H1 (cell line): ENCODE results near the gene CD300LF. TPM values are rescaled to one million over a fixed set of nuclear protein-coding genes. Genes with fewer than 3 reads are reported as not detected.

Source experiments
- CTCF ChIA-PET: fragments of 300-600 bp; sonication (Branson Sonifier 250); formaldehyde crosslinking; loops from one replicate; lab custom pipeline; 2021; ENCODE audit not compliant: partially characterized antibody; lab: Charles Lee
- POLR2A ChIA-PET: fragments of 300-600 bp; sonication (Branson Sonifier 250); formaldehyde crosslinking; loops from one replicate; lab custom pipeline; 2021; ENCODE audit warnings: inconsistent platforms; ENCODE audit not compliant: partially characterized antibody; lab: Charles Lee
- DNase-seq, 2 experiments: peaks; one replicate each; pipeline versions ENCODE4 v3.0.0 to v3.0.0-alpha.2; 2010 to 2022; ENCODE audit warnings: low spot score in 2 of 2, low read depth in 1 of 2, mixed read lengths in 1 of 2
- FAIRE-seq: peaks from 2 replicates; lab custom pipeline; 2011; peaks lifted over from hg19 to GRCh38; lab: Jason Lieb, UNC
- H2AFZ ChIP-seq: 2 replicates; pipeline ENCODE4 v1.8.1; 2012; ENCODE audit warnings: low read length, inconsistent platforms
- H2AK5ac ChIP-seq: 2 replicates; pipeline ENCODE4 v1.6.1; 2013; ENCODE audit warnings: low read depth, low read length
- H2BK120ac ChIP-seq: replicated peaks from 2 replicates; pipeline ENCODE3; 2013; ENCODE audit warnings: low read depth, low read length, inconsistent platforms
- H2BK12ac ChIP-seq: 2 replicates; pipeline ENCODE4 v1.6.1; 2013; ENCODE audit warnings: low read depth, low read length
- H2BK15ac ChIP-seq: 2 replicates; pipeline ENCODE4 v1.6.1; 2013; ENCODE audit warnings: low read length
- H2BK20ac ChIP-seq: 2 replicates; pipeline ENCODE4 v1.6.1; 2013; ENCODE audit warnings: low read length
- H2BK5ac ChIP-seq: 2 replicates; pipeline ENCODE4 v1.6.1; 2013; ENCODE audit warnings: low read depth, low read length
- H3K14ac ChIP-seq: 2 replicates; pipeline ENCODE4 v1.6.1; 2013; ENCODE audit warnings: inconsistent platforms; ENCODE audit not compliant: insufficient read length
- H3K18ac ChIP-seq: 2 replicates; pipeline ENCODE4 v1.6.1; 2013; ENCODE audit warnings: low read length; ENCODE audit errors: extremely low read depth
- H3K23ac ChIP-seq: 2 replicates; pipeline ENCODE4 v1.6.1; 2013; ENCODE audit warnings: inconsistent platforms; ENCODE audit not compliant: insufficient read length
- H3K23me2 ChIP-seq: 2 replicates; pipeline ENCODE4 v1.6.1; 2013; ENCODE audit warnings: low read depth, low read length
- H3K27ac ChIP-seq: 2 replicates; pipeline ENCODE4 v1.6.1; 2011; ENCODE audit warnings: low read depth, low read length, inconsistent platforms
- H3K27me3 ChIP-seq, 4 experiments: replicated peaks in 1 of 4; 1 replicate in 1 of 4; 2 replicates in 3 of 4; pipeline versions ENCODE4 v1.6.1 to v1.8.1; 2011 to 2013; ENCODE audit warnings: low read length in 3 of 4, mild to moderate bottlenecking in 3 of 4, inconsistent platforms in 2 of 4, mixed read lengths in 2 of 4, moderate library complexity in 1 of 4; ENCODE audit not compliant: control insufficient read depth in 3 of 4, insufficient read depth in 3 of 4; ENCODE audit errors: extremely low read depth in 1 of 4
- H3K36me3 ChIP-seq, 4 experiments: 2 replicates each; pipeline versions ENCODE4 v1.6.1 to v1.8.1; 2011 to 2013; ENCODE audit warnings: mild to moderate bottlenecking in 4 of 4, low read length in 3 of 4, moderate library complexity in 2 of 4, control low read depth in 1 of 4, inconsistent platforms in 1 of 4; ENCODE audit not compliant: insufficient read depth in 4 of 4, control insufficient read depth in 2 of 4
- H3K4ac ChIP-seq: replicated peaks from 2 replicates; pipeline ENCODE3; 2013; ENCODE audit warnings: low read length, low read depth, mixed read lengths, inconsistent platforms; ENCODE audit not compliant: insufficient read length
- H3K4me1 ChIP-seq, 4 experiments: replicated peaks in 1 of 4; 1 replicate in 1 of 4; 2 replicates in 3 of 4; pipeline versions ENCODE4 v1.6.1 to v1.8.1; 2011 to 2013; ENCODE audit warnings: low read length in 3 of 4, inconsistent platforms in 2 of 4, mixed read lengths in 1 of 4; ENCODE audit not compliant: insufficient read depth in 4 of 4, control insufficient read depth in 3 of 4
- H3K4me2 ChIP-seq, 2 experiments: 2 replicates each; pipeline versions ENCODE4 v1.6.1 to v1.8.1; 2011 to 2013; ENCODE audit warnings: low read depth in 2 of 2, low read length in 2 of 2, control low read depth in 1 of 2, inconsistent platforms in 1 of 2, mild to moderate bottlenecking in 1 of 2; ENCODE audit not compliant: insufficient read depth in 1 of 2
- H3K4me3 ChIP-seq, 4 experiments: fragments of 200-600, 300-600 bp in 1 of 4; sonication (generic), shearing (Covaris generic), sonication (Bioruptor Twin) in 1 of 4; 2 replicates each; pipeline versions ENCODE4 v1.5.1 to v1.8.1; 2011 to 2016; ENCODE audit warnings: low read length in 4 of 4, low read depth in 3 of 4, control low read depth in 2 of 4, inconsistent platforms in 2 of 4, mild to moderate bottlenecking in 2 of 4, mixed read lengths in 1 of 4, moderate library complexity in 1 of 4; ENCODE audit not compliant: insufficient read depth in 2 of 4; ENCODE audit errors: extremely low read depth in 1 of 4
- H3K56ac ChIP-seq: replicated peaks from 2 replicates; pipeline ENCODE3; 2013; ENCODE audit warnings: low read depth, mild to moderate bottlenecking, mixed read lengths, low read length, inconsistent platforms; ENCODE audit not compliant: insufficient read length
- H3K79me1 ChIP-seq: 2 replicates; pipeline ENCODE4 v1.6.1; 2013; ENCODE audit warnings: low read depth, low read length, control low read depth
- H3K79me2 ChIP-seq, 2 experiments: 2 replicates each; pipeline versions ENCODE4 v1.6.1 to v1.8.1; 2012 to 2013; ENCODE audit warnings: low read length in 2 of 2, mild to moderate bottlenecking in 2 of 2, inconsistent platforms in 1 of 2; ENCODE audit not compliant: insufficient read depth in 2 of 2, control insufficient read depth in 1 of 2
- H3K9ac ChIP-seq, 4 experiments: replicated peaks in 1 of 4; 1 replicate in 1 of 4; 2 replicates in 3 of 4; pipeline versions ENCODE4 v1.6.1 to v1.8.1; 2011 to 2013; ENCODE audit warnings: low read depth in 3 of 4, low read length in 3 of 4, control low read depth in 2 of 4, mild to moderate bottlenecking in 2 of 4, moderate library complexity in 2 of 4, inconsistent platforms in 1 of 4; ENCODE audit errors: extremely low read depth in 1 of 4
- H3K9me3 ChIP-seq, 2 experiments: 2 replicates each; pipeline versions ENCODE4 v1.6.1 to v1.8.1; 2012 to 2013; ENCODE audit warnings: mild to moderate bottlenecking in 2 of 2, moderate library complexity in 2 of 2, control low read depth in 1 of 2, inconsistent platforms in 1 of 2, low read depth in 1 of 2, low read length in 1 of 2, mixed read lengths in 1 of 2; ENCODE audit not compliant: insufficient read depth in 2 of 2
- H4K20me1 ChIP-seq, 2 experiments: replicated peaks in 1 of 2; 2 replicates each; pipeline versions ENCODE3 to v1.8.1; 2011 to 2013; ENCODE audit warnings: inconsistent platforms in 2 of 2, low read length in 2 of 2, mild to moderate bottlenecking in 1 of 2; ENCODE audit not compliant: insufficient read depth in 2 of 2, control insufficient read depth in 1 of 2
- H4K5ac ChIP-seq: 2 replicates; pipeline ENCODE4 v1.6.1; 2013; ENCODE audit warnings: low read length, low read depth, mixed read lengths, inconsistent platforms; ENCODE audit not compliant: insufficient read length
- H4K8ac ChIP-seq: 2 replicates; pipeline ENCODE4 v1.8.0; 2013; ENCODE audit warnings: mild to moderate bottlenecking, moderate library complexity, low read length, inconsistent platforms; ENCODE audit not compliant: insufficient read depth; ENCODE audit errors: extremely low read depth
- H4K91ac ChIP-seq: replicated peaks from 2 replicates; pipeline ENCODE3; 2013; ENCODE audit warnings: low read length, mixed read lengths, inconsistent platforms; ENCODE audit not compliant: insufficient read length
- BACH1 ChIP-seq: IDR thresholded peaks from 2 replicates; pipeline ENCODE4 v1.6.1; 2012; ENCODE audit warnings: low read length, improper control_type of control experiment
- CBX5 ChIP-seq: fragments of 300-800, 300-1000 bp; sonication (generic); IDR thresholded peaks from 2 replicates; pipeline ENCODE4 v1.7.1; 2016; ENCODE audit warnings: antibody characterized with exemption, low read length, low read depth
- CEBPB ChIP-seq: IDR thresholded peaks from 2 replicates; pipeline ENCODE4 v1.6.1; 2012; ENCODE audit warnings: low read depth, low read length
- CHD2 ChIP-seq: IDR thresholded peaks from 2 replicates; pipeline ENCODE4 v1.6.1; 2012; ENCODE audit warnings: low read length, improper control_type of control experiment
- EP300 ChIP-seq, 2 experiments: IDR thresholded peaks; 1 replicate in 1 of 2; 2 replicates in 1 of 2; pipeline ENCODE4 v1.6.1; 2011 to 2012; ENCODE audit warnings: low read depth in 2 of 2, low read length in 2 of 2, mild to moderate bottlenecking in 2 of 2, borderline replicate concordance in 1 of 2, inconsistent platforms in 1 of 2, moderate library complexity in 1 of 2
- GTF2F1 ChIP-seq: IDR thresholded peaks from 2 replicates; pipeline ENCODE4 v1.6.1; 2012; ENCODE audit warnings: low read depth, low read length, improper control_type of control experiment, borderline replicate concordance
- HDAC6 ChIP-seq: IDR thresholded peaks from one replicate; pipeline ENCODE4 v1.7.1; 2012; ENCODE audit warnings: low read depth, mild to moderate bottlenecking, inconsistent platforms, low read length, moderate library complexity
- JUN ChIP-seq: IDR thresholded peaks from 2 replicates; pipeline ENCODE4 v1.6.1; 2011; ENCODE audit warnings: low read depth, mild to moderate bottlenecking, improper control_type of control experiment, low read length
- KDM5A ChIP-seq: fragments of 200-600 bp; IDR thresholded peaks from 2 replicates; pipeline ENCODE4 v1.7.1; 2012; ENCODE audit warnings: mild to moderate bottlenecking, low read length, inconsistent platforms, mixed read lengths
- NANOG ChIP-seq: IDR thresholded peaks from 2 replicates; pipeline ENCODE4 v1.6.1; 2011; ENCODE audit warnings: low read length, low read depth, mild to moderate bottlenecking, inconsistent platforms; ENCODE audit not compliant: insufficient read depth, poor library complexity, severe bottlenecking
- POLR2AphosphoS5 ChIP-seq: IDR thresholded peaks from 2 replicates; pipeline ENCODE4 v1.6.1; 2011; ENCODE audit warnings: low read depth, low read length
- RAD21 ChIP-seq, 2 experiments: IDR thresholded peaks in 1 of 2; conservative IDR thresholded peaks in 1 of 2; 2 replicates each; pipeline ENCODE4 v1.6.1; 2011; ENCODE audit warnings: low read depth in 2 of 2, low read length in 2 of 2, improper control_type of control experiment in 1 of 2, inconsistent platforms in 1 of 2, mild to moderate bottlenecking in 1 of 2, moderate library complexity in 1 of 2
- TBP ChIP-seq: IDR thresholded peaks from 2 replicates; pipeline ENCODE4 v1.6.1; 2011; ENCODE audit warnings: low read depth, low read length, improper control_type of control experiment
- WGBS, 2 experiments: shearing (Covaris generic) in 1 of 2; methylation state at CpG; one replicate each; pipeline versions ENCODE4 v1.1.6 to v1.1.7; 2013 to 2015; ENCODE audit warnings: low lambda C conversion rate in 2 of 2, mixed read lengths in 2 of 2, inconsistent platforms in 1 of 2, low coverage in 1 of 2, missing lambda C conversion rate in 1 of 2; ENCODE audit not compliant: insufficient replicate concordance in 2 of 2, insufficient coverage in 1 of 2, insufficient read length in 1 of 2; ENCODE audit errors: extremely low coverage in 1 of 2, missing lambda C conversion rate in 1 of 2; 5-methylcytosine and 5-hydroxymethylcytosine counted together
- polyA plus RNA-seq, 7 experiments: library from polyadenylated mRNA; depleted of rRNA in 3 of 7; stranded (reverse) in 5 of 7; unstranded in 2 of 7; fragments of >200 nt in 5 of 7; fragments of 200-250 nt in 2 of 7; gene quantifications; 1 replicate in 5 of 7; 2 replicates in 1 of 7; 4 replicates in 1 of 7; pipeline versions ENCODE4 v1.2.1 to v1.2.3, GENCODE V29; 2011 to 2013; ENCODE audit warnings: missing spikeins in 2 of 7, mixed read lengths in 2 of 7
- total RNA-seq: library from RNA; stranded (reverse); fragmentation: NEBNext Ultra II Directional; extraction: Animal tissue kit (Norgen Biotek cat#: 25700); gene quantifications from 2 replicates; pipeline ENCODE4 v1.2.1, GENCODE V29; 2021

Gene CD300LF
- total and polyA plus RNA-seq, 2 of the 8 experiments (the other 6 are each of a cell fraction or from before 2014, with no cell fraction given), result not detected

DNA sequence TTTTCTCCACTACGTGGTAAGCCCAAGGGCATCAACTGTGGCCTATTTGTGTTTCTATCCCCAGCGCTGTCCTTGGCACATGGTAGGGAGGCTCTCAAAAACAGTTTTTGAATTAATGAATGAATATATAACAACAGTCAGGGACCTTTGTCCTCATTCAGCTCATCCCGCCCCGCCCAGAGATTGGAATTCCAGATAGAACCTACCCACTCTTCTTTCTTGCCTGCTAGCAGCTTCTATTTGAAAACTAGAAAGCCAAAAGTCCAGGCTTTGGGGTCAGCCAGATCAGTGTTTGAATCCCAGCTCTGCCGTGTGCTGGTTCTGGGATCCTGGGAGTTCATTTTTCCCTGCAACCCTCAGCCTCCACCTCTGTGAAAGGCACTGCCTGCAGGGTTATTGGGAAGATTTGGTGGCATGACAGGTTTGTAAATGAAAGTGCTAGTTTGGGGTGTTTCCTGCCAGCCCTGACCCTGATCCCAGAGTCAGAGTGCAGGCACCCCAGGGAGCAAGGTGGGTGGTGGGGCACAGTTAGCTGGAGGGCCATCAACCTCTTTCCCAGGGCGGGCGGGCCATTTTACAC lies 40.2 kb upstream of the CD300LF start:
- Histone ChIP-seq H3K36me3 (peaks cover 0 to 5% (median 0%) of the 10 kb centered on the region in 4 experiments; a peak in 1 of 8 replicates), H3K4me3 (no peak overlapping the region), H2BK12ac (no peak overlapping the region), H3K23ac (no peak overlapping the region), H2BK15ac (no peak overlapping the region), H3K4ac (no peak overlapping the region), H4K20me1 (peaks cover 19 to 34% of the 10 kb centered on the region in 2 experiments), H2AK5ac (no peak overlapping the region), H2BK5ac (no peak overlapping the region), H3K4me2 (0 out of 4 replicates have a peak overlapping the region, but pooled peaks of 1 of the 2 experiments have one; percentile 9), H3K4me1 (peaks cover 0 to 31% (median 16%) of the 10 kb centered on the region in 4 experiments; a peak in 6 of 7 replicates), H2AFZ (no peak overlapping the region), H3K9me3 (no peaks in the 10 kb centered on the region), H3K18ac (no peak overlapping the region), H3K27ac (no peak overlapping the region), H3K27me3 (no peaks in the 10 kb centered on the region), H2BK120ac (no peak overlapping the region), H2BK20ac (no peak overlapping the region), H3K14ac (no peak overlapping the region), H3K23me2 (peaks cover 11% of the 10 kb centered on the region), H3K9ac (no peak overlapping the region), H3K79me2 (peaks cover 7 to 85% of the 10 kb centered on the region in 2 experiments; a peak in 3 of 4 replicates), H3K79me1 (peaks cover 24% of the 10 kb centered on the region), H4K91ac (no peak overlapping the region), H4K5ac (no peak overlapping the region), H3K56ac (no peak overlapping the region), H4K8ac (no peak overlapping the region)
- POLR2A ChIA-PET, result interaction anchor here (1.2 to 9.3 kb wide), 5 partner anchors 9 to 22 kb away, joined by 3 to 70 read pairs (median 54); partner anchors contain the start of genes NAT9 and RAB37
- WGBS, 2 experiments, result 87% methylated on average over 7 of the region's 7 CpGs; no CpG with 5 or more reads in 1 of the 2 experiments
- FAIRE-seq (no peak), DNase-seq (no peak)
- CTCF ChIA-PET, result interaction anchor here (0.8 to 15.7 kb wide), 6 partner anchors 7 to 151 kb away, joined by 3 to 231 read pairs (median 22); partner anchors contain the start of genes NAT9 and RAB37
- TF ChIP-seq KDM5A, result no peak
- TF ChIP-seq EP300 (IDR thresholded peaks at IDR 0.05; ENCODE audit: borderline replicate concordance in 1 of 2, low read depth in 2 of 2, low read length in 2 of 2), result no peak
- TF ChIP-seq CHD2, result no peak
- no peak for TF ChIP-seq POLR2AphosphoS5
- no peak for TF ChIP-seq NANOG
- no peak for TF ChIP-seq CEBPB
- no peak for TF ChIP-seq CBX5
- TF ChIP-seq JUN, result no peak
- no peak for TF ChIP-seq RAD21 (IDR thresholded peaks at IDR 0.05 in 1 of 2, conservative IDR thresholded peaks at IDR 0.05 in 1 of 2; ENCODE audit: low read depth in 2 of 2, low read length in 2 of 2)
- TF ChIP-seq HDAC6, result no peak
- no peak for TF ChIP-seq GTF2F1
- no peak for TF ChIP-seq TBP
- no peak for TF ChIP-seq BACH1
